IMR-90 (cell line): ENCODE results near the gene PHLPP2. TPM values are rescaled to one million over a fixed set of nuclear protein-coding genes. Genes with fewer than 3 reads are reported as not detected.

Experiments
- ATAC-seq: fragments of 200-7000 bp; cut with Tn5 transposase; 2 replicates; pipeline ENCODE4 v1.9.1; 2020; ENCODE audit warnings: low read depth, mild to moderate bottlenecking, moderate library complexity
- BruUV-seq: library from RNA; stranded (reverse); fragments of 400-500 nt; replicated peaks from 2 replicates; lab custom pipeline; 2021; lab: Mats Ljungman, UMichigan
- CTCF ChIA-PET: fragments of 300-600 bp; formaldehyde crosslinking; extraction: SDS; loops from one replicate; lab custom pipeline; 2021; ENCODE audit warnings: antibody characterized with exemption; lab: Yijun Ruan, JAX
- POLR2A ChIA-PET: fragments of 300-600 bp; sonication (Branson Sonifier 250); formaldehyde crosslinking; loops from one replicate; lab custom pipeline; 2022; ENCODE audit warnings: antibody characterized with exemption; ENCODE audit not compliant: unreplicated experiment; lab: Charles Lee
- DNase-seq: peaks from one replicate; pipeline ENCODE4 v3.0.0; 2013
- H2AFZ ChIP-seq: replicated peaks from 2 replicates; pipeline ENCODE3; 2013; ENCODE audit warnings: low read length, mild to moderate bottlenecking; ENCODE audit not compliant: poor library complexity
- H2AK5ac ChIP-seq: 2 replicates; pipeline ENCODE4 v1.6.1; 2013; ENCODE audit warnings: low read depth, low read length, inconsistent platforms
- H2AK9ac ChIP-seq: replicated peaks from 2 replicates; pipeline ENCODE3; 2013; ENCODE audit warnings: mild to moderate bottlenecking, low read depth, low read length, moderate library complexity; ENCODE audit not compliant: poor library complexity
- H2BK120ac ChIP-seq: 2 replicates; pipeline ENCODE4 v1.6.1; 2013; ENCODE audit warnings: low read depth, low read length, inconsistent platforms
- H2BK15ac ChIP-seq: 3 replicates; pipeline ENCODE4 v1.6.1; 2013; ENCODE audit warnings: low read depth, low read length, inconsistent platforms
- H2BK20ac ChIP-seq: 2 replicates; pipeline ENCODE4 v1.6.1; 2013; ENCODE audit warnings: low read depth, mild to moderate bottlenecking, inconsistent platforms, low read length, moderate library complexity
- H2BK5ac ChIP-seq: 2 replicates; pipeline ENCODE4 v1.6.1; 2013; ENCODE audit warnings: mild to moderate bottlenecking, low read depth, low read length, inconsistent platforms; ENCODE audit not compliant: poor library complexity, severe bottlenecking
- H3K14ac ChIP-seq: replicated peaks from 2 replicates; pipeline ENCODE4 v1.6.1; 2013; ENCODE audit warnings: low read depth, low read length, inconsistent platforms
- H3K18ac ChIP-seq: 2 replicates; pipeline ENCODE4 v1.6.1; 2013; ENCODE audit warnings: low read depth, low read length, control low read depth
- H3K23ac ChIP-seq: 2 replicates; pipeline ENCODE4 v1.6.1; 2013; ENCODE audit warnings: low read depth, low read length, inconsistent platforms
- H3K27ac ChIP-seq: 2 replicates; pipeline ENCODE4 v1.5.1; 2013; ENCODE audit warnings: mild to moderate bottlenecking, control low read depth, low read length; ENCODE audit not compliant: insufficient read depth
- H3K27me3 ChIP-seq: 2 replicates; pipeline ENCODE4 v1.6.1; 2013; ENCODE audit warnings: low read length; ENCODE audit not compliant: control insufficient read depth, insufficient read depth
- H3K36me3 ChIP-seq: 2 replicates; pipeline ENCODE4 v1.6.1; 2013; ENCODE audit warnings: low read length, mixed read lengths; ENCODE audit not compliant: control insufficient read depth, insufficient read depth
- H3K4ac ChIP-seq: 2 replicates; pipeline ENCODE4 v1.6.1; 2013; ENCODE audit warnings: low read depth, low read length, inconsistent platforms
- H3K4me1 ChIP-seq: 2 replicates; pipeline ENCODE4 v1.6.1; 2013; ENCODE audit warnings: low read length, mixed read lengths; ENCODE audit not compliant: control insufficient read depth, insufficient read depth
- H3K4me2 ChIP-seq: 2 replicates; pipeline ENCODE4 v1.6.1; 2013; ENCODE audit warnings: low read depth, mild to moderate bottlenecking, control low read depth, low read length, moderate library complexity
- H3K4me3 ChIP-seq: 2 replicates; pipeline ENCODE4 v1.5.1; 2013; ENCODE audit warnings: low read depth, mild to moderate bottlenecking, control low read depth, low read length, moderate library complexity; ENCODE audit not compliant: insufficient read depth
- H3K56ac ChIP-seq: 2 replicates; pipeline ENCODE4 v1.6.1; 2013; ENCODE audit warnings: low read length, inconsistent platforms; ENCODE audit not compliant: insufficient read depth; ENCODE audit errors: extremely low read depth
- H3K79me1 ChIP-seq, 2 experiments: 2 replicates each; pipeline ENCODE4 v1.6.1; 2013; ENCODE audit warnings: low read length in 2 of 2, inconsistent platforms in 1 of 2, low read depth in 1 of 2
- H3K9ac ChIP-seq: 2 replicates; pipeline ENCODE4 v1.6.1; 2013; ENCODE audit warnings: low read depth, low read length, control low read depth
- H3K9me1 ChIP-seq: 2 replicates; pipeline ENCODE4 v1.6.1; 2013; ENCODE audit warnings: low read length, inconsistent platforms; ENCODE audit not compliant: insufficient read depth
- H3K9me3 ChIP-seq: 2 replicates; pipeline ENCODE4 v1.6.1; 2013; ENCODE audit warnings: low read length; ENCODE audit not compliant: control insufficient read depth, insufficient read depth
- H4K20me1 ChIP-seq: 2 replicates; pipeline ENCODE4 v1.6.1; 2013; ENCODE audit warnings: low read length, inconsistent platforms; ENCODE audit not compliant: insufficient read depth
- H4K5ac ChIP-seq: 2 replicates; pipeline ENCODE4 v1.6.1; 2013; ENCODE audit warnings: mild to moderate bottlenecking, low read depth, low read length, control low read depth
- H4K8ac ChIP-seq, 2 experiments: 2 replicates each; pipeline ENCODE4 v1.6.1; 2013; ENCODE audit warnings: low read depth in 2 of 2, low read length in 2 of 2, control low read depth in 1 of 2, inconsistent platforms in 1 of 2
- H4K91ac ChIP-seq: 2 replicates; pipeline ENCODE4 v1.6.1; 2013; ENCODE audit warnings: low read depth, low read length, inconsistent platforms; ENCODE audit not compliant: insufficient read depth
- BHLHE40 ChIP-seq: fragments of 150-350 bp; IDR thresholded peaks from 2 replicates; pipeline ENCODE4 v1.6.1; 2016; ENCODE audit warnings: mild to moderate bottlenecking, low read depth, low read length
- FOS ChIP-seq: fragments of 150-350 bp; IDR thresholded peaks from 2 replicates; pipeline ENCODE4 v1.6.1; 2016; ENCODE audit warnings: low read depth, low read length
- NFE2L2 ChIP-seq: fragments of 150-350 bp; IDR thresholded peaks from 2 replicates; pipeline ENCODE4 v1.6.1; 2016; ENCODE audit warnings: low read depth, mild to moderate bottlenecking, low read length
- RAD21 ChIP-seq: IDR thresholded peaks from 2 replicates; pipeline ENCODE4 v1.6.1; 2012; ENCODE audit warnings: low read length, improper control_type of control experiment
- WGBS, 2 experiments: methylation state at CpG; one replicate each; pipeline versions ENCODE4 v1.1.5 to v1.1.7; 2013; ENCODE audit warnings: missing lambda C conversion rate in 2 of 2; ENCODE audit not compliant: insufficient read length in 1 of 2; ENCODE audit errors: extremely low coverage in 2 of 2; 5-methylcytosine and 5-hydroxymethylcytosine counted together
- dilution Hi-C: fragments of 300-500 bp; cut with HindIII; formaldehyde crosslinking; loops from one replicate; pipeline ENCODE4 v1.14.3; 2018; ENCODE audit warnings: low sequenced_read_pairs; ENCODE audit not compliant: unreplicated experiment
- in situ Hi-C: fragments of 300-500 bp; cut with MboI; formaldehyde crosslinking; loops from 3 replicates; pipeline ENCODE4 v1.14.3; 2019; ENCODE audit warnings: low sequenced_read_pairs, inconsistent platforms, mixed read lengths
- intact Hi-C: fragments of 100-400 bp; cut with micrococcal nuclease; formaldehyde crosslinking; loops from 2 replicates; pipeline ENCODE4 v1.10.0; 2022
- polyA plus RNA-seq, 3 experiments: library from polyadenylated mRNA; depleted of rRNA; stranded (reverse); fragments of >200 nt; gene quantifications; 2 replicates each; pipeline ENCODE4 v1.2.3, GENCODE V29; 2012; ENCODE audit warnings: low replicate concordance in 1 of 3
- total RNA-seq: library from RNA; depleted of rRNA; stranded (reverse); fragments of >200 nt; gene quantifications from 2 replicates; pipeline ENCODE4 v1.2.3, GENCODE V29; 2012

Gene PHLPP2
- total and polyA plus RNA-seq, 2 of the 4 experiments (the other 2 are of a cell fraction): 6.8 to 10.2 TPM

DNA sequence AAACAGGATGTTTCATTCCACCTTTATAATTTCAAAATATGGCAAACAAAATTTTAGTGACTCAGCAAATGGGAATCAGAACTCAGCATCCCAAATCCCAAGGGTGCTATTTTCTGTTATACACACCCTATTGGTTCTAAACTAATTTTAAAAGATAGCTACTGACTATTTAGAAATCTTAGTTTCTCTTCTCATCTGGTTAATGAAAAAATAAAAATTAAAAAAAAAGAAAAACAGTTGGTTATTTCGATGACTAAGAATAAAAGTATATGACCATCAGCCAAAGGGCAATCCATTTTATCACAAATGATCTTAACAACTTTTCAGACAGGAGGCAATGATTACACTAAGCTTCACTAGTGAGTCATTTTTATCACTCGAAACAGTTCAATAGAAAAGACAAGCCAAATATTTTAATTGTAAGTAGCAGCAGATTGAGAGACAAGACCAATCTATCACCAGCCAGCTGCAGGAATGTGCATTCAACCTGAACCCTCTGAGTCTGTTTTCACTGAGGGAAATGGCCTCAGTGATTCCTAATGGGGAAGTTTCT is 15.2 kb downstream of the PHLPP2 start:
- DNase-seq: peak; percentile 32
- no peak overlapping the region for H3K18ac ChIP-seq
- H2AK9ac ChIP-seq: no peak overlapping the region
- no peak overlapping the region for H2BK5ac ChIP-seq
- peak; percentile 42 for ATAC-seq
- H3K27me3 ChIP-seq: no peaks in the 10 kb centered on the region
- POLR2A ChIA-PET: no interaction called here
- H3K4ac ChIP-seq: no peak overlapping the region
- peaks cover 20 to 36% of the 10 kb centered on the region in 2 experiments for H3K79me1 ChIP-seq
- no peak overlapping the region for H4K5ac ChIP-seq
- CTCF ChIA-PET: no interaction called here
- H3K56ac ChIP-seq: no peak overlapping the region
- H3K9me3 ChIP-seq: no peaks in the 10 kb centered on the region
- H4K91ac ChIP-seq: no peak overlapping the region
- no peak overlapping the region for H3K4me3 ChIP-seq
- no CpG with 5 or more reads among the region's 2 CpGs for WGBS, 2 experiments
- H3K4me2 ChIP-seq: peak overlapping the region; percentile 46; the same call in 1 of the 2 replicates
- H4K20me1 ChIP-seq: peaks cover 10% of the 10 kb centered on the region; the same call in 1 of the 2 replicates
- no peak overlapping the region for H3K23ac ChIP-seq
- no peak overlapping the region; the same call in 1 of the 2 replicates for H3K9ac ChIP-seq
- intact Hi-C loops: no loop called here
- TF ChIP-seq BHLHE40: no peak
- no peak for TF ChIP-seq RAD21
- TF ChIP-seq NFE2L2: peak; percentile 42; the same call in 1 of the 2 replicates
- 0 out of 2 replicates have a peak, but pooled peaks have one; percentile 5 for TF ChIP-seq FOS
- no peak overlapping the region for H3K14ac ChIP-seq
- H4K8ac ChIP-seq: no peak overlapping the region
- no peak overlapping the region for H2AK5ac ChIP-seq
- H2AFZ ChIP-seq: no peak overlapping the region
- peaks cover 3% of the 10 kb centered on the region; the same call in 1 of the 2 replicates for H3K36me3 ChIP-seq
- no peak overlapping the region for H2BK20ac ChIP-seq
- H2BK120ac ChIP-seq: no peak overlapping the region
- peaks cover 6% of the 10 kb centered on the region for H3K4me1 ChIP-seq
- no peak overlapping the region for H2BK15ac ChIP-seq
- no peak overlapping the region for H3K27ac ChIP-seq
- in situ Hi-C loops: no loop called here
- dilution Hi-C loops: no loop called here
- H3K9me1 ChIP-seq: 0 out of 2 replicates have a peak, but pooled peaks cover under 1% of the 10 kb centered on the region
- BruUV-seq: no TSS peak
